Measurements from ENCODE around the gene UFL1. TPM values are rescaled to one million over a fixed set of nuclear protein-coding genes. Genes with fewer than 3 reads are reported as not detected.

Gene UFL1
- total and polyA plus RNA-seq, 9 donors = 15.6 to 31.7 (median 22.7) TPM

DNA sequence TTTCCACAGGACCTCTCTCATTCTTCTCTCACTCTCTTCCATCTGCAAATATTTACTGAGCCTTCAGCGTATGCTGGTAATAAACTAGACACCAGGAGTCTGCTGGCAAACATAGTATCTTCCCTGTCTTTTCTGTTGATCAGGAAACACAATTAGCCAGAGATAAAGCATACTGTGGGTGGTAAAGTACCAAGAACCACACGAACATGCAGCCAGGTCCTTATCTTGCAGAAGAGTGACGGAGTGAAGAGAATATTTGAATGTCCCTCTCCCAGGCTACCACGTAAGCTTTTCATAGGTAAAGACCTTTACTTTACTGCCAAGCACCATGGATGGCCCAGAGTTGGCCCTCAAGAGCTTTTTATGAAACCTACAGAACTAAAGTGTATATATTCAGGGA is 54.6 kb downstream of the UFL1 start:
- 76 to 77% (median 76%) methylated on average over 4 of the region's 4 CpGs for WGBS, 3 donors
- peaks cover 7% of the 10 kb centered on the region for H3K4me1 ChIP-seq (ENCODE audit: insufficient read depth)
- no peaks in the 10 kb centered on the region for H3K36me3 ChIP-seq
- intact Hi-C loops (cut with DNase I) = no loop called here
- TF ChIP-seq, protein P1, sequence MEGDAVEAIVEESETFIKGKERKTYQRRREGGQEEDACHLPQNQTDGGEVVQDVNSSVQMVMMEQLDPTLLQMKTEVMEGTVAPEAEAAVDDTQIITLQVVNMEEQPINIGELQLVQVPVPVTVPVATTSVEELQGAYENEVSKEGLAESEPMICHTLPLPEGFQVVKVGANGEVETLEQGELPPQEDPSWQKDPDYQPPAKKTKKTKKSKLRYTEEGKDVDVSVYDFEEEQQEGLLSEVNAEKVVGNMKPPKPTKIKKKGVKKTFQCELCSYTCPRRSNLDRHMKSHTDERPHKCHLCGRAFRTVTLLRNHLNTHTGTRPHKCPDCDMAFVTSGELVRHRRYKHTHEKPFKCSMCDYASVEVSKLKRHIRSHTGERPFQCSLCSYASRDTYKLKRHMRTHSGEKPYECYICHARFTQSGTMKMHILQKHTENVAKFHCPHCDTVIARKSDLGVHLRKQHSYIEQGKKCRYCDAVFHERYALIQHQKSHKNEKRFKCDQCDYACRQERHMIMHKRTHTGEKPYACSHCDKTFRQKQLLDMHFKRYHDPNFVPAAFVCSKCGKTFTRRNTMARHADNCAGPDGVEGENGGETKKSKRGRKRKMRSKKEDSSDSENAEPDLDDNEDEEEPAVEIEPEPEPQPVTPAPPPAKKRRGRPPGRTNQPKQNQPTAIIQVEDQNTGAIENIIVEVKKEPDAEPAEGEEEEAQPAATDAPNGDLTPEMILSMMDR (IDR thresholded peaks at IDR 0.05) = no peak
- TF ChIP-seq EP300 (IDR thresholded peaks at IDR 0.05) (no peak), POLR2A (IDR thresholded peaks at IDR 0.05) (no peak)
- no peaks in the 10 kb centered on the region for H3K27me3 ChIP-seq
- H3K4me3 ChIP-seq = no peak overlapping the region
- no peak for DNase-seq
- no peaks in the 10 kb centered on the region for H3K9me3 ChIP-seq
- H3K27ac ChIP-seq = no peak overlapping the region

DNA sequence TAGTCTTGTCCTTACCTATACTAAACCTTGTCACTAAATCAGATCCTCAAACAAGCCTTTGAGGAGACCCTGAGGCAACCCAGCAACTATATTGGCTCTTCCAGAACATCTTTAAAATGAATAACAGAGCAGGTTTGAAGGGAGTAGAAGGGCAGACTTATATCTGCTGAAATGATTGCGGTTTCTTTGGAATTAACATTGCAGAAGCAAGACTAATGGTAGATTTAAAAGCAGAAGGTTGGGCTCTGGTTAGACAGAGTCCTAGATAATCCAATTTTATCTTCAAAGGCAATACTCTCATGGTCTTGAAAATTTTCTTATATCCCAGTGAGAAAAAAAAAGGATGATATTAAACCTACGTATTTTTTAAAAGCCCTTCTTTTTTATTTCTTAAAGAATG is 60.4 kb downstream of the UFL1 start:
- WGBS, 3 donors = 79 to 87% (median 79%) methylated on average over 2 of the region's 2 CpGs
- no peak overlapping the region for H3K27ac ChIP-seq

GRCh38 chr6:96582436-96582835 is 60.8 kb downstream of the UFL1 start:
- DNase-seq = no peak
- TF ChIP-seq POLR2A (IDR thresholded peaks at IDR 0.05) = no peak
- TF ChIP-seq EP300 (IDR thresholded peaks at IDR 0.05) = no peak
- TF ChIP-seq, protein P1 (IDR thresholded peaks at IDR 0.05) = no peak
- Histone ChIP-seq H3K4me1 (ENCODE audit: insufficient read depth) (peaks cover 5% of the 10 kb centered on the region), H3K27ac (no peak overlapping the region), H3K9me3 (no peaks in the 10 kb centered on the region), H3K4me3 (no peak overlapping the region), H3K27me3 (no peaks in the 10 kb centered on the region), H3K36me3 (no peaks in the 10 kb centered on the region)
- WGBS, 3 donors = 46 to 58% (median 56%) methylated on average over 1 of the region's 1 CpG
- intact Hi-C loops (cut with DNase I) = no loop called here

More for the DNA sequence above, 60.4 kb downstream of the UFL1 start:
- intact Hi-C loops (cut with DNase I) = no loop called here
- H3K4me3 ChIP-seq = no peak overlapping the region
- no peaks in the 10 kb centered on the region for H3K27me3 ChIP-seq
- TF ChIP-seq EP300 (IDR thresholded peaks at IDR 0.05) (no peak), POLR2A (IDR thresholded peaks at IDR 0.05) (no peak)
- TF ChIP-seq, protein P1 (IDR thresholded peaks at IDR 0.05) = no peak
- H3K9me3 ChIP-seq = no peaks in the 10 kb centered on the region
- H3K36me3 ChIP-seq = no peaks in the 10 kb centered on the region
- H3K4me1 ChIP-seq (ENCODE audit: insufficient read depth) = peaks cover 5% of the 10 kb centered on the region
- no peak for DNase-seq

DNA sequence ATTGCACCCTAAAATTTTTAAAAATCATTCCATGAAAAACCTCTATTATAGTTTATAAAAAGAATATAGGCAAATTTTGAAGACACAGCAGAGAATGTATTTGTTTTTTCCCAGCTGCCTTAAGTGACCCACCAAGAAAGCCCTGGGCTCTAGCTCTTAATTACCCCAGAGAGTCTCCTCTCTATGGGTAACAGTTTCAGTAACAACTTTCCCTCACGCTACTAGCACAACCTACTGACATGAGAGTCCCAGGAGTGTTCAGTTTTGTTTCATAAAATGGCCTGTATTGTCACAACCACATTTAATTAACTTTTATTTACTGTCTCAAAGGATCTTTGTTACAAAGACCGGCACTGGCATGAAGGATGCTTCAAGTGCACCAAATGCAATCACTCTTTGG is 82.8 kb downstream of the UFL1 start:
- DNase-seq = no peak
- no peaks in the 10 kb centered on the region for H3K36me3 ChIP-seq
- H3K4me1 ChIP-seq (ENCODE audit: insufficient read depth) = no peaks in the 10 kb centered on the region
- no peak overlapping the region for H3K4me3 ChIP-seq
- TF ChIP-seq, protein P1 (IDR thresholded peaks at IDR 0.05) = no peak
- TF ChIP-seq POLR2A (IDR thresholded peaks at IDR 0.05) (no peak), EP300 (IDR thresholded peaks at IDR 0.05) (no peak)
- H3K27ac ChIP-seq = no peak overlapping the region
- H3K9me3 ChIP-seq = no peaks in the 10 kb centered on the region
- H3K27me3 ChIP-seq = no peaks in the 10 kb centered on the region
- intact Hi-C loops (cut with DNase I) = no loop called here
- WGBS, 3 donors = 84 to 90% (median 88%) methylated on average over 2 of the region's 2 CpGs

Other genes starting within 250 kb of the UFL1 start
- 10 to 100 TPM in 3 of 7 donors, 1 to 10 TPM in 4; 3.0 to 25.3 (median 8.6) TPM for gene FHL5, start 41.3 kb downstream of the UFL1 start, total RNA-seq
- gene FHL5, start 41.3 kb downstream of the UFL1 start, polyA plus RNA-seq = 10 to 100 TPM; 15.5 to 31.1 TPM